Neural cell (in vitro differentiated cells): ENCODE measurements around the gene IL9.

Experiments
- EZH2 ChIP-seq: fragments of 200-600, 300-800 bp; shearing (Covaris generic), sonication (generic); IDR thresholded peaks from 2 replicates; pipeline ENCODE4 v1.6.1; 2014; ENCODE audit warnings: antibody characterized with exemption, low read length, borderline replicate concordance, mild to moderate bottlenecking; ENCODE audit not compliant: insufficient read depth, poor library complexity, severe bottlenecking
- MXI1 ChIP-seq: fragments of 450-650 bp; conservative IDR thresholded peaks from 2 replicates; pipeline ENCODE4 v1.6.1; 2014; ENCODE audit warnings: antibody characterized with exemption, mild to moderate bottlenecking; ENCODE audit not compliant: poor library complexity, severe bottlenecking
- REST ChIP-seq: IDR thresholded peaks from 2 replicates; pipeline ENCODE4 v1.6.1; 2012; ENCODE audit warnings: borderline replicate concordance
- TF ChIP-seq, protein P1 (sequence below): fragments of 450-650 bp; IDR thresholded peaks from 2 replicates; pipeline ENCODE4 v1.5.1; 2014; ENCODE audit warnings: antibody characterized with exemption, mild to moderate bottlenecking, moderate library complexity; ENCODE audit not compliant: poor library complexity, severe bottlenecking

GRCh38 chr5:135921388-135921787 lies 25.7 kb upstream of the IL9 start:
- TF ChIP-seq, protein P1, sequence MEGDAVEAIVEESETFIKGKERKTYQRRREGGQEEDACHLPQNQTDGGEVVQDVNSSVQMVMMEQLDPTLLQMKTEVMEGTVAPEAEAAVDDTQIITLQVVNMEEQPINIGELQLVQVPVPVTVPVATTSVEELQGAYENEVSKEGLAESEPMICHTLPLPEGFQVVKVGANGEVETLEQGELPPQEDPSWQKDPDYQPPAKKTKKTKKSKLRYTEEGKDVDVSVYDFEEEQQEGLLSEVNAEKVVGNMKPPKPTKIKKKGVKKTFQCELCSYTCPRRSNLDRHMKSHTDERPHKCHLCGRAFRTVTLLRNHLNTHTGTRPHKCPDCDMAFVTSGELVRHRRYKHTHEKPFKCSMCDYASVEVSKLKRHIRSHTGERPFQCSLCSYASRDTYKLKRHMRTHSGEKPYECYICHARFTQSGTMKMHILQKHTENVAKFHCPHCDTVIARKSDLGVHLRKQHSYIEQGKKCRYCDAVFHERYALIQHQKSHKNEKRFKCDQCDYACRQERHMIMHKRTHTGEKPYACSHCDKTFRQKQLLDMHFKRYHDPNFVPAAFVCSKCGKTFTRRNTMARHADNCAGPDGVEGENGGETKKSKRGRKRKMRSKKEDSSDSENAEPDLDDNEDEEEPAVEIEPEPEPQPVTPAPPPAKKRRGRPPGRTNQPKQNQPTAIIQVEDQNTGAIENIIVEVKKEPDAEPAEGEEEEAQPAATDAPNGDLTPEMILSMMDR: no peak
- TF ChIP-seq MXI1 (no peak), REST (no peak), EZH2 (no peak)
